T-helper 1 cell treated with Interleukin-12 subunit alpha and Interleukin-12 subunit beta and Interleukin-4 antibody, amounts not matched to agents 30 ng/mL and 1 ng/mL, for 36 hours (primary cell): ENCODE measurements around the gene LAMB3. TPM values are rescaled to one million over a fixed set of nuclear protein-coding genes. Genes with fewer than 3 reads are reported as not detected.
"Not testable (repeated sequence)": the region's sequence is repeated elsewhere in the genome, so short reads cannot be mapped to it uniquely, and the experiment has no call there.

ENCODE experiments used
- intact Hi-C: fragments of 100-400 bp; cut with micrococcal nuclease; formaldehyde crosslinking; loops from one replicate; pipeline ENCODE4 v1.15.1; 2024
- total RNA-seq: library from RNA; stranded (reverse); gene quantifications from 2 replicates; pipeline ENCODE4 v1.2.3, GENCODE V29; 2022

The LAMB3 gene
- total RNA-seq: 5.7 and 10.0 TPM in 2 replicates

GRCh38 chr1:209652121-209652735 is at the start of gene LAMB3:
LAMB3 (minus strand) TSS chr1:209652425; CDS start chr1:209650944, 1,481 bp downstream.
- intact Hi-C loops: no loop called here

- intact Hi-C loops: not testable (repeated sequence)
Measured at GRCh38 chr1:209700686-209701085, 48.5 kb upstream of the LAMB3 start.

GRCh38 chr1:209697126-209697525 is 44.9 kb upstream of the LAMB3 start:
- intact Hi-C loops: no loop called here

DNA sequence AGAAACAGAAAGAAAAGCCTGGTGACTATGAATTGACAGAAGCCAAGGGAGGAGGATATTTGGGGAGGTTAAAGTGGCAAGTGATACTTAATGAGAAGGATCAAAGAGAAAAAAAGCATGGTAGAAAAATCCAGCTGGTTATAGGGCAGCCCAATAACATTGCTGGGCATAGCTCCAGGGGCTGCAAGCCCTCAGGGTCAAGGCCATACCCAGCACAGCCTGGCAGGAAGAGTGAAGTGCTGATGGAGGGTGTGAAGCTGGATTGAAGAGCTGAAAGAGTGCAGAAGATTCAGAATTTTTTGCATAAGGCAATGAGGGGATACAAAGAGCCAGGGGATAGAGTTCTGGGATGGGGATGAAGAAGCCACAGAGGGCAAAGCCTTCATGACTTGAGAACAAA is 44.4 kb upstream of the LAMB3 start:
- intact Hi-C loops: loop anchor here (1.0 kb wide), 1 partner anchor 8 kb away; the partner anchor contains the start of gene HSD11B1

DNA sequence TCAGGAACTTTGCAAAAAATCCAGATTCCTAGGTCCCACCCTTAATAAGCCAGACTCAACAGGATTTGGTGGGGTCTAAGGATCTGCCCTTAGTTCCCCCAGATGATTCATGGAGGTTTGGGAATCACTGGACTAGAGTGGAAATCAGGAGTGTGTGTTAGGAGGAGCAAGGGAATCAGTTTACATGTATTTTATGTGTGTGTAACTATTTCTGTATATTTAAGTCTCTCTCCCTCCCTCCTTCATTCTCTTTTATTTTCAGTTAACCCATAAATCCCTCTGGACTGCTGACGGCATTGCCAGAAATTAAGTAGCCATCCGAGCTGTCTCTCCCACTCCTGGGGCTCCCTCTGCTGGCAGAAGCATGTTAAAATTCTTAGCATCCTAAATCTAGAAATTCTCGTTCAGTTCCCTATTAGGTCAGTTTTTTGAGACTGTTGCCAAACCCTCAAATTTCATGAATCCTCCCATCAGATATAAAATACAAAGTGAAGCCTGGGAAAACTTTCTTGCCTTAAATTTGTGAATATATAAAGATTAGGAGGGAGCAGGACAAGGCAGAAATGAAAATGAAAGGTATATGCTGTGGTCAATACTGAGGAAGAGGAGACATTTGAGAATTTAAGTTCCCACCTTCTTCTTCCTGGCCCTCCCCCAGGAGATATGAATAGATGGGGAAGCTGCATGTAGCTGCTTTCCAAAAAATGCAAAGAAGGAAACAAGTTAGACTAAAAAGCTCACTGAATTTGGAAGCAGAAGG is 40.7 kb upstream of the LAMB3 start:
- intact Hi-C loops: loop anchor here (1.0 to 2.0 kb wide), 8 partner anchors 42 to 134 kb away; partner anchors contain the start of gene UTP25

GRCh38 chr1:209692296-209692695 is 40.1 kb upstream of the LAMB3 start:
- intact Hi-C loops: loop anchor here (2.0 kb wide), 1 partner anchor 135 kb away; the partner anchor contains the start of gene UTP25

- intact Hi-C loops: no loop called here
Measured at GRCh38 chr1:209691237-209691636, 39.0 kb upstream of the LAMB3 start.

- intact Hi-C loops: no loop called here
Measured at GRCh38 chr1:209689477-209689876, 37.3 kb upstream of the LAMB3 start.

DNA sequence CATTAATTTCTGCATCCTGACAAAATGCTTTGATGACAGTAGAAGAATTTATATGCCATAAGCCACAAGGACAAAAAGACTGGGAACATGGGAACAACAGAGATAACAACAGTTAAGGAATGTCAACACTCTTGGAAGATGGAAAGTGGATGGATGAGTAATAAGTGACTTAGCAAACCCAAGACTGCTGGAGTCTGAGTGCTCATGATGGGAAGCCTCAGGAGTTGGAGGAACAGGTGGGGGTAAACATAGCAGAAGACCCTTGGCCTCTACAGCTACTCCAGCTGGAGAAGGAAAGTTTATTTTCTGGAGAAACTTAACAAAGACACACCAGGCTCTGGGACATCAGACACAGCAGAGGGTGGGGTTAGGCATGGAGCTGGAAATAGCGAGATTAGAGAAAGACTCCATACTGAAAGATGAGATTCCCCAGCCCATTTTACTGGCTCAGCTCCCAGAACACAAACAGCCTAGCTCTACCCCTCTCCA is 36.6 kb upstream of the LAMB3 start:
- intact Hi-C loops: no loop called here

- intact Hi-C loops: loop anchor here (1.0 kb wide), 2 partner anchors 13 to 35 kb away; no protein-coding TSS in a partner anchor
Measured at GRCh38 chr1:209686322-209686721, 34.1 kb upstream of the LAMB3 start.

DNA sequence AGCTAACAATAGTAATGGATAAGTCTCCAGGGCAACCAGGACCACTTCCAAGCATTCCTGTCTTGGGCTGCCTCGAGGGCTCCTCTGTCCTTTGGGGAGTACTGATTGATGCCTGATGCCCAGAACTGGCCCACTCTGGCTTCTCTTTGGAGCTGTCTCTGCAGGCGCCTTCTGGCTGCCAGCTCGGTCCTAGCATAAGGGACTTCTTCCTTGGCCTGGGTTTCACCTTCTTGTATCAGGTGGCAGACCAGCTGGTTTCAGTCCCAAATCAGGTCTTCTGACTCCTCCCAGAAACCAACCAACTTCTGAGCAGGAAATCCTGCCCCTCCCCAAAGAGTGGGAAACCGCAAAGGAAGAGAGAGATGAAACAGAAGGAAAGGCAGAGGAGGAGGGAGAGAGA is 33.6 kb upstream of the LAMB3 start:
- intact Hi-C loops: loop anchor here (1.0 kb wide), 2 partner anchors 13 to 35 kb away; no protein-coding TSS in a partner anchor

DNA sequence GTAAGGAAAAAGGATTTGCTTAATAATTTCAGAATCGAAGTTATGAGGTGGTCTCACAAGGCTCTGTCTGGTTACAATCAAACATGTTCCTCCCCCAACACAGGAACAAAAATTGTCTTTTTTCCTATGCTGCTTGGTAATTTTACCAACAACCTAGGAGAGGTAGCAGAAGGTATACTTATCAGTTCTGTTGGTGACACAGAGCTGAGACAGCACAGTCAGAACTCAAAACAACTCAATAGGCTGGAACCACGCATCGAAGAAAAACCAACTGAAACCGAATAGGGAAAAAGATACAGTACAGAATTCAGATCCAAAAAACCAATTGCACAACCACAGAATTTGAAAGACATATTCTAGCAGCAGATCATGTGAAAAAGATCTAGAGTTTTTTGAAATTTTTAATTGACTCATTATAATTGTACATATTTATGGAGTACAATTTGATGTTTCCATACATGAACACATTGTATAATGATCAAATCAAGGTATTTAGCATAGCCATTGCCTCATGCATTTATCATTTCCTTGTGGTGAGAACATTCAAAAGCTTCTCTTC is 26.8 kb upstream of the LAMB3 start:
- intact Hi-C loops: no loop called here

- intact Hi-C loops: no loop called here
Measured at GRCh38 chr1:209675565-209676154, 23.4 kb upstream of the LAMB3 start.

- intact Hi-C loops: loop anchor here (5.0 kb wide), 1 partner anchor 657 kb away; no protein-coding TSS in a partner anchor
Measured at GRCh38 chr1:209674957-209675564, 22.8 kb upstream of the LAMB3 start, which contains the start of gene G0S2. G0S2 (plus strand) TSS chr1:209675412; CDS start chr1:209675685, 273 bp downstream.

DNA sequence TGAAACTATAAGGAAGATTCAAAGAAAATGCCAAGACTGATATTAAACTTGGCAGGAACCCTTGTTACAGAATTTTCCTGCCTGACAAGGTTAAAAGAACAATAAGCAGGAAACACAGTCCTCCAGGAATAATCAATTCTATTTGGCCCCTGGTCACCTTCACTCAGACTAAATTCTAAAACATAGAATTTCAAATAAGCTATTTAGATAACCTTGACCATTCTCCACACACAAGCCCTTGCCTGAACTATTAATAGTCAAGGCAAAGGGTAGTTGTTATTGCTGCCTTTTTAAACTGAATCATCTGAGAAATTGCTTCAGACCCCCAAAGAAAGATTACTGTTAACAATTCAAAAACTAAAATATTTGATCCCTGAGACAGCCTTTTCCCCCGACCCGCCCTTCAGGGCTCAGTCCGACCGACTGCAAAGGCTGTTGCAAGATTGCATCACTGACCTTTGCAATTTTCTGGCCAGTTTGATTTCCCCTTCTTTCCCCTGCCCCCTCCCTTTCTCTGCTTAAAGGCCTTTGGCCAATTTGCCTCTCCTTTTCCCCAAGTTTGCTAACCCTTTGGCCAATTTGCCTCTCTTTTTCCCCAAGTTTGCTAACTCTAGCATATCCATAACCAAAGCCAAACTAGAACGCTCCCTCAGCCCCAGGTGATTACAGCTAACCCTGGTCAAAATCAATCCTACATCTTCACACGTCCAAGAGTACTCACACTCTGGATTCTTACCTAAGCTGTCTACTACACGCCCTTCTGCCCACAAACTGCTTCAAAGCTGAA is 21.6 kb upstream of the LAMB3 start:
- intact Hi-C loops: loop anchor here (1.0 to 5.0 kb wide), 8 partner anchors 12 to 658 kb away; partner anchors contain the start of gene TRAF3IP3

DNA sequence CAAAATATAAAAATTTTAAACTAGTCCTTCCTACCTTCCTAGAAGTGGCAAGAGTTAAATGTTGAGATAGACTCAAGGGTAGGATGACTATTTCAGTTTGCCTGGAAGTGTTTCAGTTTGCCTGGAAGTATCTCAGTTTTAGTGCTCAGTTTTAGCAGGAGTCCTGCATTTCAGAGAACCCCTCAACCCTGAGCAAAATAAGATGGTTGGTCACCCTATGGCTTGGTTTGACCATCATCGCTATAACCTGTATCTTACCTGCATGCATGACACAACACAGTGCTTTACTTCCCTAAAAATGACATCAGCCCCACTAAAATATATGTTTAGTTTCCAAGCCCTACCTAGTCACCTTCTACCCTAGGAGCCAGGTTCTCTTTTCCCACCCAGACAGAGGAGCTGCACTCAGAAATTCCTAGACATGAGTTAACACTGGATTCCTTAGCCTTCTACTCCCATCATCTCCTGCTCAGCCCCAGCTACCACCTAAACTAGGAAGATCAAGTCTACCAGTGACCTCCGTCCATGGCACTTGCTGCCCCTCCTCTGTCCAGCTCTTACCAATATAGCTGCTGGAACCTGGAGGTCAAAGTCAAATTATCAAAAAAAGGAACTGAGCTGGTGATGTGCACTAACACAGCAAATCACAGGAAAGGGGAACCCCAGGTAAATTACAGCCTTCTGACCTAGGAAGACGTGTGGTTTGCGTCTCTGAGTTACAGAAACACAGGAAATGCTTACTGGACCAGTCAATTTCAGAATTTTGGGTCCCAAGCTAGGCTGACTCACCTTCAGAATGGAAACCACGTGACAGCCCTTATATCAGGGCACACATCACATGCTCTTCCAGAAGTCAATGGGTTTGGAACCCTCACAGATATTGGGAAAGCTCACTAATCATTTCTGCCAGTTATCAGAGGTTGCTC is 20.7 kb upstream of the LAMB3 start:
- intact Hi-C loops: loop anchor here (1.0 to 5.0 kb wide), 8 partner anchors 13 to 659 kb away; partner anchors contain the start of gene TRAF3IP3

DNA sequence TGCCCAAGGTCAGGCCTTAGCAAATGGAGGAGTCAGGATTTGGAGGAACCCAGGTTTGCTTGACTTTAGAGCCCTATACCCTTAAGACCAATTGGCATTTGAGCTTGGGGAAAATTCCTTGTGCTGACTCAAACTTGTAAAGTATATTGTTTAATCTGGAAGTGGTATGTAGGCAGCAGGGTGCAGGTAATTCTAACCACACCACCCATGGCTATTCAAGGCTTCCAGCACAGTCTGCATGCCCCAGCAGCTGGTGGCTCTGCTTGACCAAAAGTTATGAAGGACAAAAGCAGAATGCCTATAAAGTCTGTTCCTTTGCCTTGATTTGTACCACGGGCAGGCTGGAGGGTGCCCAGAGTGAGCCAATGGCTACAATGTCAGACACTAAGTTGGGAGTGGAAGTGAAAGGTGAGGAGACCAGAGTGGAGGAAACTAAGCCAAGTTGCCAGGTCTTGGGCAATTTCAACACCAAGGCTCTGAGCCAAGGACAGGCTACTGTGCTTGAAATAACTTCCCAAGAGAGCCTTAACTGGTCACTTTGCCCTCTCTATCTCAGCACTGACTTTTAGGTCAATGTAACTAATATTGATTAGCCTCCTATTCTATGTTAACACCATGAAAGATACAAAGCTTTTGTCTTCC is 18.3 kb upstream of the LAMB3 start:
- intact Hi-C loops: loop anchor here (5.0 kb wide), 1 partner anchor 662 kb away; no protein-coding TSS in a partner anchor

DNA sequence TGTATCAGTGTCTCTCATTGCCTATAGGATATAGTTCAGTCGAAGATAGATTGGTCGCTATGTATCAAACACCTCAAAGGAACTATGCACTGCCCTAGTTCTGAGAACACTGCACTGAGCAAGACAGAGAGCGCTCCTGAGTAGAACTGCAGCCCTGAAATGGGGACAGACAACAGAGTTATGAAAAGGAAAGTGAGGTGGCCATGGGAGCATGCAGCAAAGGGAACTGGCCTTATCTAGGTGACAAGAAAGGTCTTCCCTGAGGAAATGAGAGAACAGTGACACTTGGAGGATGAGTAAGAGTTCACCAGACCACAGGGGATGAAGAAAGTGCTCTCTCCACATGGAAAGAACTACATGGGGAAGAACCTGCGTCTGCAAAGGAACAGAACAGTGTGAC is 15.5 kb upstream of the LAMB3 start:
- intact Hi-C loops: no loop called here
